Stimulated activated naive B cell treated with anti-CD40 and anti-IgM and Interleukin-4, amounts not matched to agents 10 μg/mL and 1 μg/mL and 100 μg/mL, for 72 hours (primary cell): ENCODE data around the gene LRBA.

ENCODE experiments used
- ATAC-seq, 2 donors: fragments of 150-1000 bp; cut with Tn5 transposase; replicated peaks; 2 replicates each; pipeline ENCODE4 v1.10.0; 2021; ENCODE audit warnings: moderate library complexity in 1 of 2
- DNase-seq: peaks from one replicate; pipeline ENCODE4 v3.0.0; 2021
- H3K27ac Mint-ChIP-seq: one replicate; pipeline ENCODE4 v1.8.0; 2022; ENCODE audit warnings: mild to moderate bottlenecking, mixed read lengths
- H3K27me3 Mint-ChIP-seq, 2 donors: one replicate each; pipeline ENCODE4 v1.8.0; 2022; ENCODE audit warnings: mixed read lengths in 2 of 2
- H3K36me3 Mint-ChIP-seq, 2 donors: one replicate each; pipeline ENCODE4 v1.8.0; 2022; ENCODE audit warnings: mixed read lengths in 2 of 2, mild to moderate bottlenecking in 1 of 2
- H3K4me1 Mint-ChIP-seq, 2 donors: one replicate each; pipeline ENCODE4 v1.8.0; 2022; ENCODE audit warnings: mixed read lengths in 2 of 2, mild to moderate bottlenecking in 1 of 2
- H3K4me3 Mint-ChIP-seq, 2 donors: one replicate each; pipeline ENCODE4 v1.8.0; 2022; ENCODE audit warnings: mild to moderate bottlenecking in 2 of 2, mixed read lengths in 2 of 2, moderate library complexity in 1 of 2
- H3K9me3 Mint-ChIP-seq, 2 donors: one replicate each; pipeline ENCODE4 v1.8.0; 2022; ENCODE audit warnings: mixed read lengths in 2 of 2, mild to moderate bottlenecking in 1 of 2

The LRBA gene

GRCh38 chr4:150219841-150220240, 795.2 kb downstream of the LRBA start:
- H3K27ac Mint-ChIP-seq, result no peak overlapping the region
- no peaks in the 10 kb centered on the region for H3K36me3 Mint-ChIP-seq
- no peaks in the 10 kb centered on the region for H3K9me3 Mint-ChIP-seq
- H3K4me3 Mint-ChIP-seq, result no peak overlapping the region
- DNase-seq (no peak), ATAC-seq (no peak)
- H3K27me3 Mint-ChIP-seq, result no peaks in the 10 kb centered on the region
- no peaks in the 10 kb centered on the region for H3K4me1 Mint-ChIP-seq

- ATAC-seq (no peak), DNase-seq (no peak)
- H3K9me3 Mint-ChIP-seq, result no peaks in the 10 kb centered on the region
- H3K27ac Mint-ChIP-seq, result no peak overlapping the region
- H3K4me3 Mint-ChIP-seq, result no peak overlapping the region
- no peaks in the 10 kb centered on the region for H3K27me3 Mint-ChIP-seq
- no peaks in the 10 kb centered on the region for H3K36me3 Mint-ChIP-seq
- H3K4me1 Mint-ChIP-seq, result no peaks in the 10 kb centered on the region
Measured at GRCh38 chr4:150218447-150218846, 796.6 kb downstream of the LRBA start.

- DNase-seq (no peak), ATAC-seq (no peak)
- no peaks in the 10 kb centered on the region for H3K36me3 Mint-ChIP-seq
- H3K27ac Mint-ChIP-seq, result no peak overlapping the region
- peaks cover 0 to 2% of the 10 kb centered on the region in 2 donors for H3K4me1 Mint-ChIP-seq
- no peaks in the 10 kb centered on the region for H3K27me3 Mint-ChIP-seq
- no peak overlapping the region for H3K4me3 Mint-ChIP-seq
- no peaks in the 10 kb centered on the region for H3K9me3 Mint-ChIP-seq
Measured at GRCh38 chr4:150217808-150218207, 797.3 kb downstream of the LRBA start.

GRCh38 chr4:150217192-150217591, 797.9 kb downstream of the LRBA start:
- no peaks in the 10 kb centered on the region for H3K9me3 Mint-ChIP-seq
- no peak for DNase-seq
- H3K4me1 Mint-ChIP-seq, result peaks cover 4 to 8% of the 10 kb centered on the region in 2 donors

GRCh38 chr4:150216726-150217125, 798.4 kb downstream of the LRBA start:
- Mint-ChIP-seq H3K36me3 (peaks cover 0 to under 1% of the 10 kb centered on the region in 2 donors), H3K27ac (no peak overlapping the region), H3K4me3 (no peak overlapping the region), H3K27me3 (no peaks in the 10 kb centered on the region), H3K9me3 (no peaks in the 10 kb centered on the region), H3K4me1 (peaks cover 6 to 10% of the 10 kb centered on the region in 2 donors)
- DNase-seq (no peak), ATAC-seq (no peak)

More at GRCh38 chr4:150217192-150217591, 797.9 kb downstream of the LRBA start:
- no peaks in the 10 kb centered on the region for H3K27me3 Mint-ChIP-seq
- no peaks in the 10 kb centered on the region for H3K36me3 Mint-ChIP-seq
- no peak overlapping the region for H3K4me3 Mint-ChIP-seq
- no peak for ATAC-seq
- no peak overlapping the region for H3K27ac Mint-ChIP-seq

- no peak for DNase-seq
- ATAC-seq, result no peak
- Mint-ChIP-seq H3K36me3 (peaks cover 0 to 4% of the 10 kb centered on the region in 2 donors), H3K4me3 (no peak overlapping the region), H3K27me3 (no peaks in the 10 kb centered on the region), H3K9me3 (no peaks in the 10 kb centered on the region), H3K4me1 (peaks cover 6 to 10% of the 10 kb centered on the region in 2 donors), H3K27ac (no peak overlapping the region)
Measured at GRCh38 chr4:150215601-150216000, 799.5 kb downstream of the LRBA start.
